DMS 273 treated with DMSO at 0.1 percent for 48 hours (cell line): Measurements from ENCODE around the gene NECTIN2.
A peak's percentile ranks its signal among the peaks of the same experiment; 100 is the strongest.

Source experiments
- DNase-seq: peaks from one replicate; lab custom pipeline; 2025; lab: John Stamatoyannopoulos, UW

Gene NECTIN2

DNA sequence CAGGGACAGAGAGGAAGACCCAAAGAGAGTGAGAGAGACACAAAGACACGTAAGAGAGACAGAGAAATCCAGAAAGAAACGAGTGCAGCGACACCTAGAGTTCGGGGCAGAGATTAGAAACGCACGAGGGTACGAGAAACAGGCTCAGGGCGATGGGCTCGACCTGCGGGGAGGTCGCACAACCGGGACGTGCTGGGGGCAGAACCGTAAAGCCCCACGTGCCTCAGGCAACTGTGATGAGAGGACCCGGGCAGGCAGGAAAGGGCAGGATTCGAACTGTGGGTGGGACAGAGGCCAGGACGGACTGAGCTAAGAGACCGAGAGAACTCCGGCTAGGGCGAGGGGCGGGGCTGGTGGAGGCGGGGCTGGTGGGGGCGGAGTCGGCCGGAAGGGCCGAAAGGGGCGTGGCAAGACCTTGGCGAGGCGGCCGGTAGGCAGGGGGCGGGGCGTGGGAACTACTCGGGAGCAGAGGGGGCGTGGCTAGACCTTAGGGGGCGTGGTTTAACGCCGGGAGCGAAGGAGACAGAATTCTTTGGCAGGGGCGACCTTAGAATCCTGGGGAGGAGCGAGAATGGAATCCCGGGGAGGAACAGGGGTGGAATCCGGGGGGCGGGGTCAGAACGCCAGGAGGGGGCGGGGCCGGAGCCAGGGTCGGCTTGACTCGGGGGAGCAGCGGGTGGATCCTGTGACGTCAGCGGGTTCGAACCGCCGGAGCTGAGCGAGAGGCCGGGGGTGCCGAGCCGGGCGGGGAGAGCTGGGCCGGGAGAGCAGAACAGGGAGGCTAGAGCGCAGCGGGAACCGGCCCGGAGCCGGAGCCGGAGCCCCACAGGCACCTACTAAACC, at the start of gene NECTIN2:
TSS of gene NECTIN2 (plus strand) at position 686 of the 843 bp plus-strand sequence. CDS start 229 bp downstream, outside the sequence.
- peak; percentile 90 for DNase-seq

DNA sequence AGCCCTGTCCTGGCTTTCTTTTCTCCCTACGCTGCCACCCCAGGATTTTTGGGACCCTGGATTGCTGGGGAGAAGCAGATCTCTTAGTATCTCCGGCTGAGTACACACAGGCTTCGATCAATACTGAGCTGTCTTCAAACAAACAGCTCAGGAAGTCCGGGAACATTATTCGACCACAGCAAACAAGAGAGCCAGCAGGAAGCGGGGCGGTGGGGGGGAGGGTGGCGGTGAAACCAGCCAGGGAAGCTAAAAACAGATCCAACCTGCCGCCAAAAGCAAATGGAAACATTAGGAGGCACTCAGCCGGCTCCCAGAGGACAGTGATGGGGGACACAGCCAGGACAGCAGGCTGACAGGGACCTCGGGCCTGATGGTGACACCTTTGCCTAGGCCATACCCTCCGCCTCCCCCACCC, 49.4 kb upstream of the NECTIN2 start:
- DNase-seq, result no peak

- DNase-seq, result no peak
Observed at GRCh38 chr19:44799627-44800346, 46.3 kb upstream of the NECTIN2 start.

DNA sequence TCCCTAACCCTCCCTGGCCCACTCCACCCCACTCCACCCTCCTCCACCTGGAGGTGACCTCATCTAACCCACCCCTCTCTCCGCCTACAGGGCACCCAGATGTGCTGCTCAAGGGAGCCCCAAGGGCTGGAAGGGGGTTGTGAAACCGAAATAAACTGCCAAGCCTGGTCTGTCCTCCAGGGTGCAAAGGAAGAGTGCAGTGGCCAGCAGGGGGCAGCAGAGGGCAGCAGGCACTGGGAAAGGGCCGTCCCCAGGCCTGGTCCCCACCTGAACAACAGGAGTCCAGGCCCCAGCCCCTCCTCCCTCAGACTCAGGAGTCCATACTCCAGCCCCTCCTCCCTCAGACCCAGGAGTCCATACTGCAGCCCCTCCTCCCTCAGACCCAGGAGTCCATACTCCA, 45.6 kb upstream of the NECTIN2 start:
- DNase-seq, result peak; percentile 29

GRCh38 chr19:44803442-44804428, 42.4 kb upstream of the NECTIN2 start:
- DNase-seq, result no peak

DNA sequence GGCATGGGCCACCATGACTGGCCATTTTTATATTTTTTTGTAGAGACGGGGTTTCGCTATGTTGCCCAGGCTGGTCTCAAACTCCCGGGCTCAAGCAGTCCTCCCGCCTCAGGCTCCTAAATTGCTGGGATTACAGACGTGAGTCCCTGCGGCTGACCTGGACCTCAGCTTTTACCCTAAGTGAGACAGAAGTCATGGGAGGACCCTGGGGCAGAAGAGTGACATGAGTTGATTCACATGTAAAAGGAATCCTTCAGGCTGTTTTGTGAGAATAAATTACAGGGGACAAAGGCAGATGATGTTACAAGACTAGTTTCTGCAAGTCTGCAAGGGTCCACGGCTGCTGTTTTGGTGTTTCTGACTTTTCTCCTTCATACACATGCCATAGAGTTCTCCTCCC, 39.8 kb upstream of the NECTIN2 start:
- no peak for DNase-seq

GRCh38 chr19:44807162-44807561, 38.9 kb upstream of the NECTIN2 start:
- DNase-seq, result no peak

- DNase-seq, result no peak
Observed at GRCh38 chr19:44807652-44808462, 38.2 kb upstream of the NECTIN2 start.

- DNase-seq, result no peak
Observed at GRCh38 chr19:44808463-44809371, 37.4 kb upstream of the NECTIN2 start, which contains the start of gene BCAM. BCAM (plus strand) TSS chr19:44809103; CDS start chr19:44809125, 22 bp downstream.

GRCh38 chr19:44809577-44810233, 36.4 kb upstream of the NECTIN2 start:
- no peak for DNase-seq

GRCh38 chr19:44810234-44811121, 35.6 kb upstream of the NECTIN2 start:
- no peak for DNase-seq

DNA sequence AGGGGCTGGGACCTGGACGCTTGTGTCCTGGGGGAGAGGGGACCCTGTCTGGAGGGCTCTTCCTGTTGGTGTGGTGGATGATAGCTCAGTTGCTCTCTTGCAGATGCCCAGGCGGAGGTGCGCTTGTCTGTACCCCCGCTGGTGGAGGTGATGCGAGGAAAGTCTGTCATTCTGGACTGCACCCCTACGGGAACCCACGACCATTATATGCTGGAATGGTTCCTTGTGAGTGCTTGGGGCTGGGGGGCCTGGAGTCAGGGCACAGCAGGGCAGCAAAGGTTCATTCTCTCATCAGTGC, 35.0 kb upstream of the NECTIN2 start:
- no peak for DNase-seq

DNA sequence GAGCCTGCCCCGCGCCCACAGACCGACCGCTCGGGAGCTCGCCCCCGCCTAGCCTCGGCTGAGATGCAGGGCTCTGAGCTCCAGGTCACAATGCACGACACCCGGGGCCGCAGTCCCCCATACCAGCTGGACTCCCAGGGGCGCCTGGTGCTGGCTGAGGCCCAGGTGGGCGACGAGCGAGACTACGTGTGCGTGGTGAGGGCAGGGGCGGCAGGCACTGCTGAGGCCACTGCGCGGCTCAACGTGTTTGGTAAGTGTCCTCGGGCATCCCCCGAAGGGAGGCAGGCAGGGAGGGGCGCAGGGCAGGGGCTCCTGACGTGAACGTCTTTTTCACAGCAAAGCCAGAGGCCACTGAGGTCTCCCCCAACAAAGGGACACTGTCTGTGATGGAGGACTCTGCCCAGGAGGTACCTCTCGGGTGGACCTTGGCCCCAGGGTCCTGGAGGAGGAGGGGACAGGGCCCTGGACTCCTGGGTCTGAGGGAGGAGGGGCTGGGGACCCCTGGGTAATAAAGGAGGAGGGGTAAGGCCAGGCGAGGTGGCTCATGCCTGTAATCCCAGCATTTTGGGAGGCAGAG, 33.9 kb upstream of the NECTIN2 start:
- no peak for DNase-seq

DNA sequence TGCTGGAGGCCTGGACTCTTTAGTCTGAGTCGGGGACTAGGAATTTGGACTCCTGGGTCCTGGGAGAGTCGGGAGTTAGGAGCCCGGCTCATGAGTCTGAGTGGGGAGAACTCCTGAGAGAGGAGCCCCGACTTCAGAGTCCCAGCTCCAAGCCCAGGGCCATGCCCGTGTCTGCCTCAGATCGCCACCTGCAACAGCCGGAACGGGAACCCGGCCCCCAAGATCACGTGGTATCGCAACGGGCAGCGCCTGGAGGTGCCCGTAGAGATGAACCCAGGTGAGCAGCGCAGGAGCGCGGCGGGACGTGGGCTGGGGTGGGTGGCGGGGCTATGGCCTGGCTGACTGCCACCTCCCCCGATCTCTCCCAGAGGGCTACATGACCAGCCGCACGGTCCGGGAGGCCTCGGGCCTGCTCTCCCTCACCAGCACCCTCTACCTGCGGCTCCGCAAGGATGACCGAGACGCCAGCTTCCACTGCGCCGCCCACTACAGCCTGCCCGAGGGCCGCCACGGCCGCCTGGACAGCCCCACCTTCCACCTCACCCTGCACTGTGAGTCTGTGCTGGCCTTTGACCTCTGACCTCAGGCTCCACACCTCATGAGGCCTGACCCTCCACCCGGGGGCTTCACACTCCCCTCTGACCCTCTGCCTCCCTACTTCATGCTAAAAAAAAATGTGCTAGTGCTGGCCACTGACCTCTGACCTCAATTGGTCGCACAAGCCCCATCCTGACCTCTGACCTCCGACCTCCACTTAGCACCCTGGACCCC, 32.8 kb upstream of the NECTIN2 start:
- DNase-seq, result no peak

GRCh38 chr19:44813841-44814470, 32.1 kb upstream of the NECTIN2 start:
- no peak for DNase-seq

GRCh38 chr19:44814517-44814916, 31.6 kb upstream of the NECTIN2 start:
- no peak for DNase-seq

GRCh38 chr19:44816301-44816700, 29.8 kb upstream of the NECTIN2 start:
- peak; percentile 43 for DNase-seq
